Activated T-cell treated with anti-CD3 and anti-CD28 coated beads, Interleukin-2, amount 50 U/mL, for 24 hours (primary cell): ENCODE data around the gene SPARCL1.

Source experiments
- DNase-seq: peaks from one replicate; pipeline ENCODE4 v3.0.0-alpha.2; 2020
- H3K27ac Mint-ChIP-seq: 2 replicates; pipeline ENCODE4 v1.8.0; 2020; ENCODE audit warnings: mild to moderate bottlenecking, mixed read lengths
- H3K27me3 Mint-ChIP-seq: 2 replicates; pipeline ENCODE4 v1.8.0; 2020; ENCODE audit warnings: mixed read lengths
- H3K36me3 Mint-ChIP-seq: 2 replicates; pipeline ENCODE4 v1.8.0; 2020; ENCODE audit warnings: low read depth, mixed read lengths
- H3K4me1 Mint-ChIP-seq: 2 replicates; pipeline ENCODE4 v1.8.0; 2020; ENCODE audit warnings: low read depth, mixed read lengths
- H3K4me3 Mint-ChIP-seq: 2 replicates; pipeline ENCODE4 v1.8.0; 2020; ENCODE audit warnings: mild to moderate bottlenecking, moderate library complexity, mixed read lengths
- H3K9me3 Mint-ChIP-seq: 2 replicates; pipeline ENCODE4 v1.8.0; 2020; ENCODE audit warnings: mixed read lengths

SPARCL1 gene

DNA sequence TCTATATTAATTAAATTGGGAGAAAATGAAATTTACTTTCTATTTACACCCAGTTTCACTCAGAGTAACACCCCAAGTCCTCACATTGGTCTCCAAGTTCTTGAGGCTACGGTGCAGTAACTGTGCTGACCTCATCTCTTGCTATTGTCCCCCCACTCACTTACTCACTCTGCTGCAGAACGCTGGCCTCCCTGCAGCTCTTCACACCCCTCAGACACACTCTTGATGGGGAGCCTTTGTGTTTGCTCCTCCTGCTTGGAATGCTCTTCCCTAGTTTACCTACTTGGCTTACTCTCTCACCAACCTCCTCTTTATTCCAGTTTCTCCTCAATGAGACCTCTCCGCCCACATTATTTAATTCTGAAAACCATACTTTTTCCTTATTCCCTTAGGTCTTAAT, 22.2 kb upstream of the SPARCL1 start:
- H3K27me3 Mint-ChIP-seq: no peaks in the 10 kb centered on the region
- H3K27ac Mint-ChIP-seq: no peak overlapping the region
- no peaks in the 10 kb centered on the region for H3K36me3 Mint-ChIP-seq
- H3K4me1 Mint-ChIP-seq: peaks cover 4% of the 10 kb centered on the region
- H3K9me3 Mint-ChIP-seq: no peaks in the 10 kb centered on the region
- no peak overlapping the region for H3K4me3 Mint-ChIP-seq
- DNase-seq: no peak

DNA sequence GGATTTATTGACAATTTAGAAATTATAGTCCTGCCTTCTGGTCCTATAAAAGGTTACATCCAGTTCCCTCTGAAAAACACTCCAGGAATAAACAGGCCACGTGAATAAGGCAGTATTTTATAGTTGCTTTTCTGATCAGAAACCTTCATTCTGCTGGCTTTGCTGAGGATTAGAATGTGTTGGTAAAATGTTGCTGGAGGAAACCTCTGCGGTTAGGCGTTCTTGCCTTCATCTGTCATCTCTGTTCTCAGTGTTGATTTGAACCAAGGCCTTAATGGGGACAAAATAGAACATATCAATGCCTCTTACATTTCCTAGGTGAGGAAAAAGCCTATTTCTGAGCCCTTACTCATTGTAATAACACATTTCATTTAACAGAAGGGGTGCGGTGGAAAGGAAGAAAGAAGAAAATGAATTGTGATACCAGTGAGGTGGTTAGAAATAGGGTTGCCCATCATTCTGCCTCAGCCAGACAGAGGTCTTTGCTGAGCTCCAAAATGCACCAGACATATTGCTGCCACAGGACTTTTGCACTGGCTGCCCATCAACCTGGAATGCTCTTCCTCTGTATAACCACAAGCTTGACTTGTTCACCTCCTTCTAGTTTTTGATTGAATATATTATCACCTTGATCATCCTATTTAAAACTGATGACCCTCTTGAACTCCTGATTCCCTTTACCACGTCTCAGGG, 18.0 kb upstream of the SPARCL1 start:
- Mint-ChIP-seq H3K27me3 (peaks cover 6% of the 10 kb centered on the region), H3K9me3 (no peaks in the 10 kb centered on the region)
- no peak for DNase-seq

GRCh38 chr4:87545052-87545451, 15.9 kb upstream of the SPARCL1 start:
- no peaks in the 10 kb centered on the region for H3K4me1 Mint-ChIP-seq
- H3K36me3 Mint-ChIP-seq: no peaks in the 10 kb centered on the region
- H3K27me3 Mint-ChIP-seq: peaks cover 6% of the 10 kb centered on the region
- no peaks in the 10 kb centered on the region for H3K9me3 Mint-ChIP-seq
- no peak overlapping the region for H3K4me3 Mint-ChIP-seq
- DNase-seq: no peak
- H3K27ac Mint-ChIP-seq: no peak overlapping the region

More for the DNA sequence above, 18.0 kb upstream of the SPARCL1 start:
- no peak overlapping the region for H3K27ac Mint-ChIP-seq
- no peaks in the 10 kb centered on the region for H3K36me3 Mint-ChIP-seq
- H3K4me1 Mint-ChIP-seq: no peaks in the 10 kb centered on the region
- no peak overlapping the region for H3K4me3 Mint-ChIP-seq

GRCh38 chr4:87543835-87544461, 14.8 kb upstream of the SPARCL1 start:
- Mint-ChIP-seq H3K27me3 (peaks cover 6% of the 10 kb centered on the region), H3K36me3 (no peaks in the 10 kb centered on the region), H3K4me1 (no peaks in the 10 kb centered on the region), H3K27ac (no peak overlapping the region), H3K9me3 (no peaks in the 10 kb centered on the region), H3K4me3 (no peak overlapping the region)
- DNase-seq: no peak

- Mint-ChIP-seq H3K27ac (no peak overlapping the region), H3K36me3 (no peaks in the 10 kb centered on the region), H3K9me3 (no peaks in the 10 kb centered on the region), H3K27me3 (peaks cover 6% of the 10 kb centered on the region), H3K4me3 (no peak overlapping the region), H3K4me1 (no peaks in the 10 kb centered on the region)
- no peak for DNase-seq
These were observed 13.6 kb upstream of the SPARCL1 start for GRCh38 chr4:87542734-87543312.

DNA sequence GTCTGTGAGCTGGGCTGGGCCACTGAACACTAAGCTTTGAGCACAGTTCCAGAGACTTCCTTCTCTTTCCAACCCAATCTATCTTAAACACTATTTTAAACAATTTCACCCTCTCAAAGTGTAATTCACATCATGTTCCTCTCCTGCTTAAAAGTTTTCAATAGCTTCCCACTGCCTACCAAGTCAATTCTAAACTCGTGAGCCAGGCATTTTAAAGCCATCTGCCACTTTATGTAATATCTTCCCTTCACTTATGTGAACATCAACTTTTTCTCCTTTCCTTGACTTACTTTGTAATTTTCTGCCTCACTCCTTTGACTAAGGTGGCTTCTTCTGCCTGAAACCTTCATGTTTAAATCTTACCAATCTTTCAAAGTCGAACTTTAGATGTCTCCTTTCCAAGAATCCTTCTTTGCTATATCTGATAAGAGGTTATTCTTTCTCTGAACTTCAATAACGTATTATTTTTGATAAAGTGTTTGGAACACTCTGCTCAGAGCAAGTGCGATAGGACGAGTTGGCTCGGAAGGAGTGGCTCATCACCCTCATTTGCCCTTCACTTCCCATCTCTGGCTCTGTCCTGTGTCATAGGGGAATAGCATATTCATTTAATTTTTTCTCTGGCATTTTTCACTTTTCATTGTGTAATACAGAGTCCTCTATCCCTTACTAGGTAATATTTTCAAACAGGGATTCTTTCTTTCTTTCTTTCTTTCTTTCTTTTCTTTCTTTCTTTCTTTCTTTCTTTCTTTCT, 13.0 kb upstream of the SPARCL1 start:
- H3K4me1 Mint-ChIP-seq: no peaks in the 10 kb centered on the region
- no peak overlapping the region for H3K4me3 Mint-ChIP-seq
- peaks cover 6% of the 10 kb centered on the region for H3K27me3 Mint-ChIP-seq
- no peaks in the 10 kb centered on the region for H3K9me3 Mint-ChIP-seq
- H3K36me3 Mint-ChIP-seq: no peaks in the 10 kb centered on the region
- no peak overlapping the region for H3K27ac Mint-ChIP-seq
- DNase-seq: no peak

GRCh38 chr4:87541521-87541920, 12.3 kb upstream of the SPARCL1 start:
- no peaks in the 10 kb centered on the region for H3K9me3 Mint-ChIP-seq
- no peak for DNase-seq
- no peak overlapping the region for H3K27ac Mint-ChIP-seq
- no peak overlapping the region for H3K4me3 Mint-ChIP-seq
- no peaks in the 10 kb centered on the region for H3K36me3 Mint-ChIP-seq
- peaks cover 6% of the 10 kb centered on the region for H3K27me3 Mint-ChIP-seq
- H3K4me1 Mint-ChIP-seq: no peaks in the 10 kb centered on the region

GRCh38 chr4:87540146-87541058, 11.2 kb upstream of the SPARCL1 start:
- no peaks in the 10 kb centered on the region for H3K36me3 Mint-ChIP-seq
- H3K27ac Mint-ChIP-seq: no peak overlapping the region
- H3K4me3 Mint-ChIP-seq: no peak overlapping the region
- DNase-seq: no peak
- no peaks in the 10 kb centered on the region for H3K4me1 Mint-ChIP-seq
- peaks cover 4% of the 10 kb centered on the region for H3K27me3 Mint-ChIP-seq
- no peaks in the 10 kb centered on the region for H3K9me3 Mint-ChIP-seq

- no peak for DNase-seq
- Mint-ChIP-seq H3K27ac (no peak overlapping the region), H3K27me3 (no peaks in the 10 kb centered on the region), H3K4me3 (no peak overlapping the region), H3K36me3 (no peaks in the 10 kb centered on the region), H3K9me3 (no peaks in the 10 kb centered on the region), H3K4me1 (no peaks in the 10 kb centered on the region)
These were observed 3.7 kb upstream of the SPARCL1 start for GRCh38 chr4:87532907-87533306.

GRCh38 chr4:87532109-87532508, 2.9 kb upstream of the SPARCL1 start:
- DNase-seq: no peak
- Mint-ChIP-seq H3K4me3 (no peak overlapping the region), H3K27ac (no peak overlapping the region), H3K4me1 (no peaks in the 10 kb centered on the region), H3K27me3 (no peaks in the 10 kb centered on the region), H3K9me3 (no peaks in the 10 kb centered on the region), H3K36me3 (no peaks in the 10 kb centered on the region)

GRCh38 chr4:87531621-87532020, 2.4 kb upstream of the SPARCL1 start:
- Mint-ChIP-seq H3K27me3 (no peaks in the 10 kb centered on the region), H3K4me3 (no peak overlapping the region), H3K4me1 (no peaks in the 10 kb centered on the region), H3K9me3 (no peaks in the 10 kb centered on the region), H3K36me3 (no peaks in the 10 kb centered on the region), H3K27ac (no peak overlapping the region)
- DNase-seq: no peak

GRCh38 chr4:87530868-87531267, 1.7 kb upstream of the SPARCL1 start:
- Mint-ChIP-seq H3K27me3 (no peaks in the 10 kb centered on the region), H3K27ac (no peak overlapping the region), H3K4me3 (no peak overlapping the region), H3K4me1 (no peaks in the 10 kb centered on the region), H3K9me3 (no peaks in the 10 kb centered on the region), H3K36me3 (no peaks in the 10 kb centered on the region)
- DNase-seq: no peak

GRCh38 chr4:87530229-87530628, 1.1 kb upstream of the SPARCL1 start:
- Mint-ChIP-seq H3K4me3 (no peak overlapping the region), H3K27ac (no peak overlapping the region), H3K4me1 (no peaks in the 10 kb centered on the region), H3K9me3 (peaks cover 2% of the 10 kb centered on the region), H3K36me3 (no peaks in the 10 kb centered on the region), H3K27me3 (no peaks in the 10 kb centered on the region)
- no peak for DNase-seq
